ENCODE data around the gene SMPD4.
"Not testable (repeated sequence)": the region's sequence is repeated elsewhere in the genome, so short reads cannot be mapped to it uniquely, and the experiment has no call there.

Gene SMPD4

GRCh38 chr2:130158631-130159030 lies 22.8 kb downstream of the SMPD4 start:
- TF ChIP-seq, protein P1, sequence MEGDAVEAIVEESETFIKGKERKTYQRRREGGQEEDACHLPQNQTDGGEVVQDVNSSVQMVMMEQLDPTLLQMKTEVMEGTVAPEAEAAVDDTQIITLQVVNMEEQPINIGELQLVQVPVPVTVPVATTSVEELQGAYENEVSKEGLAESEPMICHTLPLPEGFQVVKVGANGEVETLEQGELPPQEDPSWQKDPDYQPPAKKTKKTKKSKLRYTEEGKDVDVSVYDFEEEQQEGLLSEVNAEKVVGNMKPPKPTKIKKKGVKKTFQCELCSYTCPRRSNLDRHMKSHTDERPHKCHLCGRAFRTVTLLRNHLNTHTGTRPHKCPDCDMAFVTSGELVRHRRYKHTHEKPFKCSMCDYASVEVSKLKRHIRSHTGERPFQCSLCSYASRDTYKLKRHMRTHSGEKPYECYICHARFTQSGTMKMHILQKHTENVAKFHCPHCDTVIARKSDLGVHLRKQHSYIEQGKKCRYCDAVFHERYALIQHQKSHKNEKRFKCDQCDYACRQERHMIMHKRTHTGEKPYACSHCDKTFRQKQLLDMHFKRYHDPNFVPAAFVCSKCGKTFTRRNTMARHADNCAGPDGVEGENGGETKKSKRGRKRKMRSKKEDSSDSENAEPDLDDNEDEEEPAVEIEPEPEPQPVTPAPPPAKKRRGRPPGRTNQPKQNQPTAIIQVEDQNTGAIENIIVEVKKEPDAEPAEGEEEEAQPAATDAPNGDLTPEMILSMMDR (IDR thresholded peaks at IDR 0.05; ENCODE audit: low read depth, low read length, missing control alignments): no peak
- no peak overlapping the region for H3K4me3 ChIP-seq (replicated peaks; ENCODE audit: low read depth, low read length)

DNA sequence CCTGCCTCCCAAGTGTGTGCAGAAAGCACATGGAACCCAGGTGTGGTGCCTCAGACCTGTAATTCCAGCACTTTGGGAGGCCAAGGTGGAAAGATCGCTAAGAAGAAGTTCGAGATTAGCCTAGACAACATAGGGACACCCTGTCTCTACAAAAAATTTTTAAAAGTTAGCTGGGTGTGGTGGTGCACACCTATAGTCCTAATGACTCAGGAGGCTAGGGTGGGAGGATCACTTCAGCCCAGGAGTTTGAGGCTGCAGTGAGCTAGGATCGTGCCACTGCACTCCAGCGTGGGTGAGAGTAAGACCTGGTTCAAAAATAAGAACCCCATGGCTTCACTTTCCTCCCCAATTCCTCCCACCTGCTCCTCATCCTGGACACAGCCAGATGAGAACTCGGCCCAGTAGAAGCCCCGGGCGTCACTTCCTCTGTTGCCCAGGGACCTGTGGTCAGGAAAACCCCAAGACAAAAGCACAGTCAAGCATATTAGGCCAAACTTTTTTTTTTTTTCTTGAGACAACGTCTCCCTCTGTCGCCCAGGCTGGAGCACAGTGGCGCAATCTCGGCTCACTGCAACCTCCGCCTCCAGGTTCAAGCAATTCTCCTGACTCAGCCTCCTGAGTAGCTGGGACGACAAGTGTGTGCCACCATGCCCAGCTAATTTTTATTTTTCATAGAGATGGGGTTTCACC lies 23.4 kb downstream of the SMPD4 start:
- not testable (repeated sequence) for DNase-seq (ENCODE audit: extremely low read depth, low read depth); H3K4me3 ChIP-seq (replicated peaks; ENCODE audit: low read depth, low read length)

More at GRCh38 chr2:130158631-130159030, 22.8 kb downstream of the SMPD4 start:
- DNase-seq (ENCODE audit: extremely low read depth, low read depth): no peak

GRCh38 chr2:130157354-130157753 lies 24.0 kb downstream of the SMPD4 start:
- not testable (repeated sequence) for DNase-seq (ENCODE audit: extremely low read depth, low read depth)

GRCh38 chr2:130156624-130157004 lies 24.8 kb downstream of the SMPD4 start:
- no peak for DNase-seq (ENCODE audit: extremely low read depth, low read depth)
- no peak overlapping the region for H3K4me3 ChIP-seq (replicated peaks; ENCODE audit: low read depth, low read length)
- TF ChIP-seq, protein P1 (IDR thresholded peaks at IDR 0.05; ENCODE audit: low read depth, low read length, missing control alignments): no peak

More at GRCh38 chr2:130157354-130157753, 24.0 kb downstream of the SMPD4 start:
- H3K4me3 ChIP-seq (replicated peaks; ENCODE audit: low read depth, low read length): not testable (repeated sequence)

GRCh38 chr2:130155956-130156623 lies 25.3 kb downstream of the SMPD4 start:
- DNase-seq (ENCODE audit: extremely low read depth, low read depth); H3K4me3 ChIP-seq (replicated peaks; ENCODE audit: low read depth, low read length): not testable (repeated sequence)
- TF ChIP-seq, protein P1 (IDR thresholded peaks at IDR 0.05; ENCODE audit: low read depth, low read length, missing control alignments): peak; percentile 58

DNA sequence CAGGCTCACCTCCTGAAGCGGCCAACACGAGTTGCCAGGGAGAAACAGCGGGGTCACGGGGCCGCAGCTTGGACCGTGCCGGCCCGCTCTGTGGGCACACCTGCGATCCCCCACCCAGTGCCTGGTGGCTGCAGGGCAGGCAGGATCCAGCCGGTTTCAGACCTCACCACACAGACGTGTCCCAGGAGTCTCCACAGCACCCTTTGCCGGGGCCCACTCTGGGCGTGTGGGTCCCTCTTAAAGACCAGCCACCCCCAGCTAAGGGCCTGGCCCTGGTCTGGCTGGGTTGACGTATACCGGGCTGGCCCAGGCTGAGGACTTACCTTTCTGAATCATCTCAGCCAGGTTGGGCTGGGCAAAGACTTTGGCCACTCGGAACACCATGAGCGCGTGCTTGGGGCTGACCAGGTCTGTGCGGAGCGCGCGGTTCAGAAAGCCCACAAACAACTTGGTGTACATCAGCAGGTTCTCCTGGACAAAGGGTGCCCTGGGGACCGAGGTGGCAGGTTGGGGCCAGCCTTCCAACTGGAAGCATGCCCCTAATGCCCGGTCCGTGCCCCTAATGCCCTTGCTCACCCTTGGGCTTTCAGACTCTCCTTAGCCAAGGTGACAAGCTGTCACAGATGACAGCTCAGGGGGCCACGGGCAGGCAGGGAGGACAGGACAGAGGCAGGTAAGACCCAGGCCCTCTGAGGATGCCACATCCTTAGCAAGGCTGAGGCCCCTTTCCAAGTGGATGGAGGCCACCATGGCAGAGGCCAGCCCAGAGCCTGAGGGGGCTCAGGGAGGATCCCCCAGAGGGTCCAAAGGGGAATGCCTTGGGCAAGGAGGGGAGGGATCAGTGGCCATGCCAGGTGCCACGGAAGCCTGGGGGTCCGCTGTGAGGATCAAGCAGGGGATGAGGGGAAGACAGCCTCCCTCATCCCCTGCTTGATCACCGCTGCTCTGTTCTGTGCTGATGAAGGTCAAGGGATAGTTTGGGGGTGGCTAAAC lies 26.3 kb downstream of the SMPD4 start:
- DNase-seq (ENCODE audit: extremely low read depth, low read depth): no peak
- H3K4me3 ChIP-seq (replicated peaks; ENCODE audit: low read depth, low read length): no peak overlapping the region
- TF ChIP-seq, protein P1 (IDR thresholded peaks at IDR 0.05; ENCODE audit: low read depth, low read length, missing control alignments): no peak

DNA sequence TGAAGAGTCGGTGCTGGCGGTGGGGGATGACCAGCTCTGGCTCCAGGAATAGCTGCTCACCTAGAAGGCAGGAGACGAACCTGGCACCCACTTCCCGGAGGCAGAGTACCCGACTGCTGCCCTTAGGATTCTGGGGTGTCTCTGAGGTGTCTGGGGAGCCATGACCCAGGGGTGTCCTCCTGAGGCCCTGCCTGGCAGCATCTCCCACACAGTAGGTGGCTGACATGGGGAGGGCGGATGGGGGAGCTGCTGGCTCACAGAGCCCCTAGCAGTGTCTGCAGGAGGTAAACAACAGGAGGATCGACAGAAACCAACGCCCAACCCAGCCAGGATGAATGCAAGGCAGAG lies 27.0 kb downstream of the SMPD4 start:
- not testable (repeated sequence) for DNase-seq (ENCODE audit: extremely low read depth, low read depth); H3K4me3 ChIP-seq (replicated peaks; ENCODE audit: low read depth, low read length)

GRCh38 chr2:130153721-130154422 lies 27.5 kb downstream of the SMPD4 start:
- DNase-seq (ENCODE audit: extremely low read depth, low read depth); H3K4me3 ChIP-seq (replicated peaks; ENCODE audit: low read depth, low read length): not testable (repeated sequence)

All from HFF-Myc (cell line).